HG03442 (cell line): ENCODE measurements around the gene CEACAM18.
"Not testable (repeated sequence)": the region's sequence is repeated elsewhere in the genome, so short reads cannot be mapped to it uniquely, and the experiment has no call there.

Experiments
- ATAC-seq: cut with Tn5 transposase; IDR thresholded peaks from one replicate; pipeline ENCODE4 v1.9.1; 2021; ENCODE audit warnings: mild to moderate bottlenecking, moderate library complexity; ENCODE audit not compliant: unreplicated experiment

Gene CEACAM18

GRCh38 chr19:51478381-51479234, at the start of gene CEACAM18:
TSS of gene CEACAM18 (plus strand) at chr19:51478539.
- ATAC-seq: no peak

GRCh38 chr19:51430221-51430620, 48.1 kb upstream of the CEACAM18 start:
- no peak for ATAC-seq

GRCh38 chr19:51431124-51431523, 47.2 kb upstream of the CEACAM18 start:
- no peak for ATAC-seq

GRCh38 chr19:51433043-51433442, 45.3 kb upstream of the CEACAM18 start:
- no peak for ATAC-seq

GRCh38 chr19:51434456-51434855, 43.9 kb upstream of the CEACAM18 start:
- ATAC-seq: no peak

- ATAC-seq: no peak
These were observed 39.3 kb upstream of the CEACAM18 start for GRCh38 chr19:51439021-51439465.

- no peak for ATAC-seq
These were observed 38.3 kb upstream of the CEACAM18 start for GRCh38 chr19:51440052-51440451.

GRCh38 chr19:51440846-51441409, 37.4 kb upstream of the CEACAM18 start:
- ATAC-seq: no peak

GRCh38 chr19:51441410-51442390, 36.6 kb upstream of the CEACAM18 start:
- ATAC-seq: peak; percentile 89

GRCh38 chr19:51447510-51447909, 30.8 kb upstream of the CEACAM18 start:
- ATAC-seq: not testable (repeated sequence)

- no peak for ATAC-seq
These were observed 30.3 kb upstream of the CEACAM18 start for GRCh38 chr19:51448011-51448410.

GRCh38 chr19:51448411-51449016, 29.8 kb upstream of the CEACAM18 start:
- ATAC-seq: no peak

- ATAC-seq: no peak
These were observed 27.5 kb upstream of the CEACAM18 start for GRCh38 chr19:51450730-51451307.

- no peak for ATAC-seq
These were observed 21.6 kb upstream of the CEACAM18 start for GRCh38 chr19:51456541-51457290.

- no peak for ATAC-seq
These were observed 20.9 kb upstream of the CEACAM18 start for GRCh38 chr19:51457351-51458013.

- no peak for ATAC-seq
These were observed 20.2 kb upstream of the CEACAM18 start, which contains the start of gene SIGLEC8 for GRCh38 chr19:51458051-51458645. TSS of gene SIGLEC8 (minus strand) at chr19:51458454. CDS start at chr19:51458387, 67 bp downstream.

- ATAC-seq: no peak
These were observed 19.3 kb upstream of the CEACAM18 start for GRCh38 chr19:51458899-51459505.
